8988T (cell line): Measurements from ENCODE around the gene RNF26.
A peak's percentile ranks its signal among the peaks of the same experiment; 100 is the strongest.

Experiments used
- DNase-seq: peaks from one replicate; pipeline ENCODE4 v3.0.0; 2011

RNF26 gene

DNA sequence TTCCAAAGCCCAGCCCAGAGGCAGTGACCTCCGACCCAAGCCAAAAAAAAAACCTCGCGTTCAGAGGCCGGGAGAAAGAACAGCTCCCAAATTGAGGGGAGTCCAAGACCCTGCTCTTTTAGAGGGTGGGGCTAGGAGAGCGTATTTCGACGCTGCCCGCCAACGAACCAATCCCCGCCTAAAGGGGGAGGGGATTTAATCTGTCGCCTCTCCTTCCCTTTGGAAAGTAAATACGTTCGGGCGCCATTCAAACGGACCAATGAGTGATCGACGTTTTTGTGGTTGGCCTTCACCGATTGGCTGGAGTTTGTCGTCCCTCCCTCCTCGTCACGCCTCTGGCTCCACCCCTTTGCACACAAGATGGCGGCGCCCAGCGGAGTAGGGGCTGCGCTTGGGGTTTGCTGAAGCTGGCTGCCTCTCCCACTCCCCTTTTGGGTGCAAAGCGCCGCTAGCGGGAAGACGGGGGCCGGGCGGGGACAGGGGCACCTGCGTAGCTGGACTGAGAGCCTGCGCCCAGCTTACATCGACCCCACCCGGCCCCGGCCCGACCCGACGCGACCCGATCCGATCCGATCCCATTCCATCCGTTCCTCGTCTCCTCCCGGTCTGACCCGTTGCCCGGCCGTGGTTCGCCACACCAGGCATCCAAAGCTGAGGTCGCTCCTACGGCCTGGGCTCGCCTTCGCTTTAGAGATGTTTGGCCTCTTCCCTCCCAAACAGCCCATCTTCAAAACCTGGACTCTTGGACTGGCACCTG is at the start of gene RNF26:
Gene RNF26 (plus strand): TSS at position 354 of the 757 bp plus-strand sequence. CDS start 596 bp downstream, outside the sequence.
- peak; percentile 99 for DNase-seq

DNA sequence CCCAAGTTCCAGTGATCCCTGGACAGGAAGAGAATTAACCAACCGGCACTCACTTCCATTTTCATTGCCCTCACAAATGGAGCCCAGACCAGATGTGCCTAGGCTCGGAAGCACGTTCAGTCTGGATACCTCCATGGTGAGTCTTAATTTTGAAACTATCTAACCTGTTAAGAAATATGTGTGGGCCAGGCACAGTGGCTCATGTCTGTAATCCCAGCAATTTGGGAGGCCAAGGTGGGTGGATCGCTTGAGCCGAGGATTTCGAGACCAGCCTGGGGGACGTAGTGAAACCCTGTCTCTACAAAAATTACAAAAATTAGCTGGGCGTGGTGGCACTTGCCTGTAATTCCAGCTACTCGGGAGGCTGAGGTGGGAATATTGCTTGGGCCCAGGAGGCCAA is 48.9 kb upstream of the RNF26 start:
- DNase-seq, result no peak

DNA sequence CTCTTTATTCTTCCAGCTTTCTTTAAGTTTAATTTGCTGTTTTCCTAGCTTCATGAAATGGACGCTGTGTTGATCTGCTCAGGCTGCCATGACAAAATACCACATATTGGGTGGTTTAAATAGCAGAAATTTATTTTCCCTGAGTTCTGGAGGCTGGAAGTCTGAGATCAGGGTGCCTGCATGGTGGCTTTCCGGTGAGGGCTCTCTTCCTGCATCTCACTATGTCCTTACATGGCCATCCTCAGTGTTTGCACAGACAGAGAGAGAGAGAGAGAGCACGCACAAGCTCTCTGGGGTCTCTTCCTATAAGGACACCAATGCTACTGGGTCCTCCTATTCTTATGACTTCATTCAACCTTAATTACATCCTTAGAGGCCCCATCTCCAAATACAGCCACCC is 46.1 kb upstream of the RNF26 start:
- DNase-seq, result no peak

DNA sequence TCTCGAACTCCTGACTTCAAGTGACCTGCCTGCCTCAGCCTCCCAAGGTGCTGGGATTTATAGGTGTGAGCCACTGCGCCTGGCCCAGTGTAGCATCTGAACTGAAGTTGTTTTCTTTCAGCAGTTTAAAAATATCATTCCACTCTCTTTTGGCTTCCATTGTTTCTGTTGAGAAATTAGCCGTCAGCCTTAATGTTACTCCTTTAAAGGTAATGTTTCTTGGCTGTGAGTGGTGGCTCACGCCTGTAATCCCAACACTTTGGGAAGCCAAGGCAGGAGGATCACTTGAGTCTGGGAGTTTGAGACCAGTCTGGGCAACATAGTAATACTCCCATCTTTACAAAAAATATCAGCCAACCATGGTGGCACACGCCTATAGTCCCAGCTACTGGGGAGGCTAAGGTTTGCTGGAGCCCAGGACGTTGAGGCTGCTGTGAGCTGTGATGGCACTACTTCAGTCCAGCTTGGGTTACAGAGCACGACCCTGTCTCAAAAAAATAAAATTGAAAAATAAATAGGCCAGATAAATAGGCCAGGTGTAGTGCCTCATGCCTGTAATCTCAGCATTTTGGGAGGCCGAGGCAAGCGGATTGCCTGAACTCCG is 43.3 kb upstream of the RNF26 start:
- no peak for DNase-seq

DNA sequence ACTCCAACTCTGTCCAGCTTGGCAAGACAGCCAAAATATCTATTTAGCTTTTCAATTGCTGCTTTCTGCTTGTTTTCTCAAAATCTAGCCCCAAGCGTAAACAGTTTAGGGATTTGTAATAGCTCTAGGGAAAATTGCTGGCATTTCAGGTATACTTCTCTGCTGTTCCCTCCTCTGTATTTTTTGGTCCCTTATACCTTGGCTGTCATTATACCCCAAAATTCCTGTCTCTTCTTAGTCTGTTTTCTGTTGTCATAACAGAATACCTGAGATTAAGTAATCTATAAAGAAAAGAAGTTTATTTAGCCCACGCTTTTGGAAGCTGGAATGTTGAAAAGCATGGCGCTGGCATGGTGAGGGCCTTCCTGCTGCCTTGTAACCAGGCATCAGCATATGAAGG is 40.9 kb upstream of the RNF26 start:
- no peak for DNase-seq

DNA sequence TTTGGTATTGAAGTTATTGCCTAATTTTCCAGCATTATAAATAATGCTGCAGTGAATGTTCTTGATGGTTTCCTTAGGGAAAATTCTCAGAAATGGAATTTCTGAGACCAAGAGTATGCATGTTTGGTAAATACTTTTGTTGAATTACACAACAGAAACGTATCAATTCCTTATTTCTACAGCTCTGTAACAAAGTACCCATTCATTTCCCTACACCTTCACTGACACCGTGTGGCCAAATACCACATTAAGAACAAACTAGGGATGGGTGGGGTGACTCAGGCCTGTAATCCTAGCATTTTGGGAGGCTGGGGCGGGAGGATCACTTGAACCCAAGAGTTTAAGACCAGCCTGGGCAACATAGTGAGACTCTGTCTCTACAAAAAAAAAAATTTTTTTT is 39.1 kb upstream of the RNF26 start:
- no peak for DNase-seq

DNA sequence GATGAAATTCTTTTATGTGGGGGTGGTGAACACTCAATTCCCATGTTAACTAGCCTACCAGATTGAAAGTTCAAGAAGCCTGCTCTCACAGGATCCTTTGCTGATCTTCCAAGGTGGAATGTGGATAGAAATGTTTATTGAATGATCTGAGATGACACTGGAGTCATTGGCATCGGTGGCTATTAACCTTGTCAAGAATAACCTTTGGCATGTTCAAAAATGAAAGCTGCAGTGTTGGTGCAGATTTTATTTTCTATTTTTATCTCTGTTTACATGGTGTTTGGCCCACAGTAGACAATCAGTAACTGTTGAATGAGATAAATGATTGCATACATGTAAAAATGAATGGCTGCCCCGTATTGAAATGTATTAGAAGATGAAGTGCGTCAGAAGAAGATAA is 36.4 kb upstream of the RNF26 start:
- no peak for DNase-seq

DNA sequence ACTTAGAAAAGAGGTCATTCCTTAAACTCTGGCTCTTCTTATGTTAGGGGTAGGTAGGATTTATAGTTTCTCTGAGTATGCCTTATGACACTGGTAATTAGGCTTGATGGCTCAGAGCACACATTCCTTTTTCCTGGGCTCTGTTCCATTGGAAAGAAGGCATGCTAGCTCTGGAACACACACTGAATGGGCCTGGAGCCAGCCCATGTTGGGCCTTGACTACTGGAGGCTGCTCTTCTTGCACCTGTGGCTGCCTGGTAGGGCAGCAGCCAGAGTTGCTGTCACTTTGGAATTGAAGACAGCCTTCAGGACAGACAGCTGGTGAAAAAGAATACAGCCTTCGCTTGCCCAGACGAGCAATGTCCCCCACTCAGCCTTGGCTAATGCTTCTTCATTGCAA is 35.6 kb upstream of the RNF26 start:
- no peak for DNase-seq

DNA sequence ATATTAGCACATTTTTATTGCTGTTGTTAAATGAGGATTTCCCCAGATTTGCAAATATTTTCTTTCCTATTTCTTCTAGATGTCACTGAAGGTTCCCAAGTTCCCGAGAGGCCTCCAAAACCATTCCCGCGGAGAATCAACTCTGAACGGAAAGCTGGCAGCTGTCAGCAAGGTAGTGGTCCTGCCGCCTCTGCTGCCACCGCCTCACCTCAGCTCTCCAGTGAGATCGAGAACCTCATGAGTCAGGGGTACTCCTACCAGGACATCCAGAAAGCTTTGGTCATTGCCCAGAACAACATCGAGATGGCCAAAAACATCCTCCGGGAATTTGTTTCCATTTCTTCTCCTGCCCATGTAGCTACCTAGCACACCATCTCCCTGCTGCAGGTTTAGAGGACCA is 34.9 kb upstream of the RNF26 start:
- no peak for DNase-seq

DNA sequence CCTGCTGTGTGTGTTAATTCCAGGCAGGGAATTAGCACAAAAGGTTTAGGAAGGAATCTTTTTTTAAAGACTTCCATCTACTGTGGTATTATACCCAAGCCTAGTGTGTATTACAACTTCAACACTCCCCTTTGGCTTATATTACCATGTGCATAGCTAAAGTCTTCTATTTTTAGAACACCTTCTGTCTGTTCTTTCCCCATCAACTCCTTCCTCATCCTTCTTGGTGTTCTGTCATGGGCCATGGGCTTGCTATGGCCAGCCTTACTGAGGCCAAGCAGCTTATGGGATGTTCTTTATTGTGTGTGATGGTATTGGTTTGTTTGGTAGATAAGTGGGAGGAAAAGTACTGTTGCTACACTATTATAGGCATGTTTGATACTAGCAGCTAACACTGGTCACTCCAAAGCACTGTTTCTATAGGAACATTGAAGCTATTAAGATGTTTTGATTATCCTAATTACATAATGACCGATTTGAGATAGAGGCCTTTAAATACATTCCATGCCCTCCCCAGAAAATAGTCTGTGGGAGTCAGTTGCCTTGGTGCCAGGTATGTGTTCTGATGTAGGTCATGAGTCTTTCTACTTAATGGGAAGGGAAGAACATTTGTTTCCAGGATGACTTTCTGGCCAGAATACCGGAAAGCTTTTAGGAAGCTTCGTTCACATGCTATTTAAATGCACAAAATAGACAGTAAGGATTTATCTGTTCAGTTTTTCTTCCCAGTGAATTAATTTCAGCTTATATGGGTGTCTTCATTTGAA is 33.9 kb upstream of the RNF26 start:
- no peak for DNase-seq

DNA sequence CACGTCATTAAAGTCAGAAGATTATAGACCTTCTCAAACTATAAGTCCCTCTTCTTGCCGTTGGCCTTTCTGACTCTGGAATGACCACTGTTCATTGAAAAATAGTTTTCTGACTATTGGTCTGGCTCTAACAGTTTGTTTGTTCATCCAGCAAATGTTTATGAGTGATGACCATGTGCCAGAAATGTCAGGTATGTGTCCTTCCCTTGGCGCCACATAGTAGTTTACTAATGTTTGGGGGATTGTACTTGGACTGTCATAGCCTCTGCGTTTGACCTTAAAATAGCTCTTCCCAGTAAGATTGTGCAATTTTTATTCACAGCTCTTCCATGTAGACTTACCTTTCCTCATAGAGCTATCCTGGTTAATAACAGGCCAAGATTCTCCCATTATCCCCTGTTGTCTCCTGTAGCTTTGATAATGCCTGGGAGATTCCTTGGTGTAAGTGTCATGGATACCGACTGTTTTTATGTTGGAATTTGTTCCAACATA is 31.1 kb upstream of the RNF26 start:
- DNase-seq, result no peak

DNA sequence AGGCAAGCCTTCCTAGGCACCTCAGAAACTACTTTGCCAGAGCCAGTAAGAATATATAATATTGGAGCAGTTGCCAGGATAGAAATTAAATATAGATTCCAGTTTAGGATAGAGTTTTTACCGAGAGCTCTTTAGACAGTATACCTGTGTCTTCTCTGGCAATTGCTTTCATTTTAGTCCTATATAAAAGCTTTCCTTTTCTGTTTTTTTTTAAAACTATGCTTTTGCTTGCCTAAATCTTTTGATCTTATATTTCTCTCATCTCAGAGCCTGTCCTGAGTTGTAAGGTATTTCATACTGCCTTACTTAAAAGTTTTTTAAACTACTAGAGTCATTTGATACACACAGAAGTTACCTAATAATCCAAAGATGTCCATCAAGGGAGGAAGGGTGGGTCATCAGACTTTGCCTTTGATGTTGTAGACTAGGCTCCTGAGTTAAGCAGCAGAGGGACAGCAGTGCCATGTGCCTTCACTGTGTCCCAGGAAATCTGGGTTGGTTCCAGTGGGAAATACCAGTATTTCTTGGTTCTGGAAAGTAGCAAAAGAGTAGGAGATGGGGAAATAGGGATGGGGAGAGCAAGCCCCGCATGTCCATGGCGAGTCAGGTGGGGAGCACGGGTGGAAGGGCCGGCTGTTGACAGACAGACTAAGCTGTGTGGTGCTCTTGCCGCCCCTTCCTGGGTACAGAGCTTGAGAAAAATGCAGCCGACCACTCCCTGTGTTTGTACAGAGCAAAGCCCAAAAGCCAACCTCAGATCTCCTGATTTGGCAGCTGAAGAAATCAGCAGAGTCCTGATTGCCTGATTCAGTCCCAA is 28.6 kb upstream of the RNF26 start:
- DNase-seq, result no peak

DNA sequence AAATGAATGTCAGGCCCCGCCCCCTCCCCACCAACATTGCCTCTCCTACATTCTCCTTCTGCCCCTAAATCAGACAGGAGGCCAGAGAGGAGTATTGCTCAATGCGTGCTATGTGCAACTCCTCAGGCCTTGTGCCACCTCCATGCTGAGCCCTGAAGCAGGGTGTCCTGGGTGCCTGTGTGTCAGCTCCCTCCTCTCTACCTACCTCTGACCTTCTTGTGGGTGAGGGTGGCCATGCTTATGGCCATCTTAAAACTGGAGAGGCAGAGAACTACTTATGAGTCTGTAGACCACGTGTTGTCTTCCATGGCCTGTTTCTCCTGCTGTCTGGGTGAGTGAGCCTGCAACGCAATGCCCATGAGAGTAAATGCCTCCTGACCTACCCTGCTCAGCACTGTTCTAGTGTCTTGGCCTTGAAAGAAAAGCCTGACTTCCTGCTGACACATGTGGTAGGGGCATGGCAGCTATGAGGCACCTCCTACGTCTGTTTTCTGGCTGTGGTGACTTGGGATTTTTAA is 27.9 kb upstream of the RNF26 start:
- no peak for DNase-seq

DNA sequence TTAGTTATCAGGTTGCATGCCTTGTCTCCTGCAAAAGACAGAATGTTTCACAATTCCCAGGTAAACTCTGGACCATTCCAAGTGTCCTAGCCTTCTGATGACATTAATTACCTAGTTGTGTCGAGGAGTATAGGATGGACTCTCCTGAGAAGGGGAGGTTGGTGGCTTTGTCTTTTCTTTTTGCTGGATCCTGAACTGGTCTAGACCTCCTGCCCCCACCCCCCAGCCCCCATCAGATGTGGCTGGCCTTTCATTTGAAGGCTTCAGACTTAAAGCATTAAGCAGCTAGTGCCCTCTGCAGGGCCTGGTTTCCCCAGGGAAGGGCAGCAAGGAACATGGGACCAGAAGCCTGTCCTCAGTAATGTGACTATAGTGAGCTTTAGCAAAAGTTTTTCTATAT is 27.1 kb upstream of the RNF26 start:
- no peak for DNase-seq

DNA sequence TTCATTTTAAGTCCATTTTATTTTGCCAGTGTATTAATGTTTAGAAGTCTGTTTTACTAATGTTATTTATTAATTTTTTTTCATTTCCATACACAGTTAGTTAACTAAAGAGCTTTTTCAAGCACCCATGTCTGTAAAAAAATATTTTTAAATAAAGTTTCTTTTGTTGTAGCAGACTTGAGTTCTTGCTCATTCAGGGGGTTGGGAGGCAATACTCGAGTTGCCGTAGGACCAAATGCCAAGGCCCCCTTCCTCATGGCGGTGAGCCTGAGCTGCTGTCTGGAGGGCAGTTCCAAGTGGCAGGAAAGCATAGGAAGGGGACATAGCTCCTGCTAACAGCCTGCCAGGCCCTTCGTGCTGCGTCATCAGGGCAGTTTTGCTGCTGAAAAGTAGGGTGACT is 26.4 kb upstream of the RNF26 start:
- no peak for DNase-seq

DNA sequence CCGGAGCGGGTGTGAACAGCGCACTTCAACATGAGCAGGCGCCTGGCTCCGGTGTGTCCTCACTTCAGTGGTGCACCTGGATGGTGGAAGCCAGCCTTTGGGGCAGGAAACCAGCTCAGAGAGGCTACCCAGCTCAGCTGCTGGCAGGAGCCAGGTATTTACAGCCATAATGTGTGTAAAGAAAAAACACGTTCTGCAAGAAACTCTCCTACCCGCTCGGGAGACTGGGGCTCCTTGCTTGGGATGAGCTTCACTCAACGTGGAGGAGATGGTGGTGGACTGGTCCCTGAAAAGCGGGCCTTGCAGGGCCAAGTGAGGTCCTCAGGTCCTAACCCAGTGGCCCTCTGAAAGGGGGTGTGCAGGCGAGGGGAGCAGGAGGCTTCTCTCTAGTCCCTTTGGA is 24.9 kb upstream of the RNF26 start:
- DNase-seq, result no peak

DNA sequence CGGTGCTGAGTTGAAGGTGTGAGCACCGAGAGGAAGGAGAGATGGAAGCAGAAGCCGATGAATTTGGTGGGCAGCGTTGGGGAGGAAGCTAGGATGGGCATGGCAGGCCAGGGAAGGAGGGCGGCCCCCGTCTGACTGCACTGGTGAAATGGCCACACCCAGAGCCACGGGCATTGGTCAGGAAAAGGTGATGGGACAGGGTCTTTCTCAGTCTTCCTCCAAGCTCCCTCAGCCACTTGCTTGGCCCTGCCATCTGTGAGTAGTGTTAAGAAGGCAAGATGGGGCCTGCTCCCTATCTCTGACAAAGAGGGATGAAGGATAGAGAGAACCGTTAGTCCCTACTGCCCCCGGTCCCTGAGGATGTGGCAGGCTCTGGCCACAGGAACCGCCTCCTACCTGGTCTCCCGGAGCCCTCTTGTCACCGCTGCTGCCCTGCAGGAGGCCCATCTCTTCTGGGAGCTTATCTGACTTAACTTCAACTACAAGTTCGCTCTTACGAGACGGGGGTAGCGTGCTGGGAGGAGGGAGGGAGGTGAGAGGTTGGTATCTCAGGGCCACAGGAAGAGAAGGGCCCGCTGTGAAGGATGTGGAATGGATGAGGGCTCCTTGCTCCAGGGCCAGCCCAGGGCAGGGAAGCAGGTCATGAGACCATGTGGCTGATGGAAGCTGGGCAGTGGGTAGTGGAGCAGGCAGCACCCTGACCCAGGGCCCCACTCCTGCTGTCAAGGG is 24.2 kb upstream of the RNF26 start:
- DNase-seq, result no peak

DNA sequence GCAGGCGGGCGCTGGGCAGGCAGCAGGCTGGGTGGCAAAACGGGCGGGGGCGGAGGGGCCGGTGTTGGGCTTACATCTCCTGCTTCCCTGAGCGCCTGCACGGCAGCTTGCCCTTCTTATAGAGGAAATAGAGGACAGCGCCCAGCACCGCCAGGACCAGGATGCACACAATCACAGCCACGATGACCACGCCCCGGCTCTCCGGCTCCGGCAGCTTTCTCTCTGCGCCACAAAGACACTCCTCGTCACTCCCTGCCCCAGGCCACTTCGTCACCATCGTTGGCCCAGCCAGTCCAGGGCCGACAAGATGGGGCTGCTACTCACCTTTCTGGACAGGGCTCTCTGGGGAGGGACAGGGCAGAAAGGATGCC is 23.7 kb upstream of the RNF26 start:
- DNase-seq, result no peak

DNA sequence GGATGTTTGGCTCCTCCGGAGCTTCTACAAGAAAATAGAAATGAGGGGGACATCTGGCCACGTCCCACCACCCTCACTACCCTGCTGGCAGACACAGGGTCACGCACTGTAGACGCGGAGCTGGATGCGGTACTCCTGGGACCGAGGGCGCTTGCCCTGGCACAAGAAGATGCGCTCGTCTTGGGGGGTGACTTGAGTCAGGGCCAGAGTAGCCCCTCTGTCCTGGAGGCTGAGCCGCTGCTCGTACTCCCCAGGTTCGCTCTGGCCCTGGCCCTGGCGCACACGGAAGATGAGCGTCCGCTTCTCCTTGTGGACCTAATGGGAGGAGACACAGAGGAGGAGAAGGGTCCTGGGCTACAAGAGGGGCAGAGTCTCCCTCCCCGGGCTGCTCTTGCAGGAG is 19.6 kb upstream of the RNF26 start:
- DNase-seq, result no peak

DNA sequence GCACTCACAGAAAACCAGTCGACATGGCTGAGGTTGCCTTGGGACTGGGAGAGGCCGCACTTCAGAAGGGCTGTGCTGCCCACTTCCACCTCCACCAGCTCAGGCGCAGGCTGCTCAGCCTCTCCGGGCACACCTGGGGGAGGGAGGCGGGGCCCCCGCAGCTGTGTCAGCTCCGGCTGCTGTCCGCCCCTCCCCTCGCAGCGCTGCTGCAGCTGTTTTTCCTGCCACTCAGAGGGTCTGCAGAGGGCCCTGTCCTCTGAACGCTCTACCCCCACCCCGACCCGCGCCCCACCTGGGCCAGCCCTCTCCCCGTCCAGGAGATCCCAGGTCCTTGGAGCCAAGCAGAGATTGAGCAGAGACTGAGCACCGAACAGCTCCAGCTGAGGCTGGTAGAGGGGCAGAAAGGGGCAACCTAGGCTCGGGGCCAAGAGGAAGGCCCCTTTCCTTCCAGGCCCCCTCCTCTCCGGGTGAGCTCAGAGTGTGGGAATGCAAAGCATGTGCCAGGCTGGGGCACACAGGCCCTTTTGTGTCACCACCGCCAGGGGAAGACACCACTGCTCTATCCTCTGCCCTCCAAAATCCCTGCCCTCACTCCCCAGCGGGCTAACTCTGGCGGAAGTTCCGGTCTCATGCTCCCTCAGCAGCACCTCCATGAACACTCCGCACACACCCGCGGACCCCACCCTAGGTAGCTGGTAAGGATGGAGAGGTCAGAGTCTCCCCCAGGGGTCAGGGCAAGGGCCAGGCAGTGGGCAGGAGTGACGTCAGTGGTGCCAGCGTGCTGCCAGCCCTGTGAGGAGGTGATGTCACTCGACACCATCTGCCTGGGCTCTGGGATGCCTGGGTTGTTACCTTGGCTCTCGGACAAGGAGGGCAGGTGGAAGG is 19.0 kb upstream of the RNF26 start:
- peak; percentile 99 for DNase-seq
